WTC11 (cell line): Measurements from ENCODE around the gene SNX25. TPM values are rescaled to one million over a fixed set of nuclear protein-coding genes. Genes with fewer than 3 reads are reported as not detected.

Source experiments
- ATAC-seq: fragments of 200-7000 bp; cut with Tn5 transposase; 2 replicates; pipeline ENCODE4 v1.10.0; 2021; ENCODE audit warnings: mild to moderate bottlenecking, moderate library complexity
- CTCF ChIA-PET: fragments of 300-600 bp; sonication (Branson Sonifier 250); formaldehyde crosslinking; loops from one replicate; lab custom pipeline; 2021; ENCODE audit warnings: antibody characterized with exemption; lab: Charles Lee
- POLR2A ChIA-PET: fragments of 350-600 bp; sonication (Branson Sonifier 250); formaldehyde crosslinking; loops from one replicate; lab custom pipeline; 2021; ENCODE audit warnings: antibody characterized with exemption; lab: Charles Lee
- DNase-seq: peaks from one replicate; pipeline ENCODE4 v3.0.0; 2021; ENCODE audit warnings: low spot score
- H3K27ac Mint-ChIP-seq: 2 replicates; pipeline ENCODE4 v1.8.0; 2021; ENCODE audit warnings: mixed read lengths
- H3K27me3 Mint-ChIP-seq: 2 replicates; pipeline ENCODE4 v1.8.0; 2021; ENCODE audit warnings: low read depth, mild to moderate bottlenecking, moderate library complexity, mixed read lengths
- H3K36me3 Mint-ChIP-seq: 2 replicates; pipeline ENCODE4 v1.8.0; 2021; ENCODE audit warnings: mixed read lengths
- H3K4me1 Mint-ChIP-seq: 2 replicates; pipeline ENCODE4 v1.8.0; 2022; ENCODE audit warnings: mixed read lengths
- H3K4me3 Mint-ChIP-seq: 2 replicates; pipeline ENCODE4 v1.8.0; 2021; ENCODE audit warnings: mild to moderate bottlenecking, moderate library complexity, mixed read lengths
- H3K9me3 Mint-ChIP-seq: 2 replicates; pipeline ENCODE4 v1.8.0; 2021; ENCODE audit warnings: mixed read lengths
- ARID4B ChIP-seq: sonication (generic); formaldehyde crosslinking; IDR thresholded peaks from 2 replicates; pipeline ENCODE4 v1.8.0; 2023; ENCODE audit warnings: missing genetic modification reagents, mild to moderate bottlenecking, borderline replicate concordance
- ATF3 ChIP-seq: sonication (generic); formaldehyde crosslinking; conservative IDR thresholded peaks from 2 replicates; pipeline ENCODE4 v1.8.1; 2022; ENCODE audit warnings: mild to moderate bottlenecking, missing genetic modification reagents
- GABPB1 ChIP-seq: sonication (generic); formaldehyde crosslinking; IDR thresholded peaks from 2 replicates; pipeline ENCODE4 v1.8.1; 2023; ENCODE audit warnings: mild to moderate bottlenecking, missing genetic modification reagents
- GTF2I ChIP-seq: fragments of 250-450 bp; sonication (Bioruptor Pico); conservative IDR thresholded peaks from 2 replicates; pipeline ENCODE4 v1.4.0; 2021; ENCODE audit warnings: mild to moderate bottlenecking
- HMGXB4 ChIP-seq: sonication (generic); formaldehyde crosslinking; IDR thresholded peaks from 2 replicates; pipeline ENCODE4 v1.8.1; 2023; ENCODE audit warnings: mild to moderate bottlenecking, moderate library complexity, missing genetic modification reagents
- IRF1 ChIP-seq: sonication (generic); formaldehyde crosslinking; IDR thresholded peaks from 2 replicates; pipeline ENCODE4 v1.8.0; 2023; ENCODE audit warnings: missing genetic modification reagents
- MXD4 ChIP-seq: fragments of 250-450 bp; sonication (Bioruptor Pico); IDR thresholded peaks from 2 replicates; pipeline ENCODE4 v1.8.0; 2021; ENCODE audit warnings: mild to moderate bottlenecking, moderate library complexity, borderline replicate concordance
- NFATC4 ChIP-seq: fragments of 250-450 bp; sonication (Bioruptor Pico); IDR thresholded peaks from 2 replicates; pipeline ENCODE4 v1.9.0; 2021; ENCODE audit warnings: mild to moderate bottlenecking
- PRRX2 ChIP-seq: fragments of 250-450 bp; sonication (Bioruptor Pico); IDR thresholded peaks from 2 replicates; pipeline ENCODE4 v1.8.0; 2021; ENCODE audit warnings: mild to moderate bottlenecking
- RELA ChIP-seq: sonication (generic); formaldehyde crosslinking; IDR thresholded peaks from 2 replicates; pipeline ENCODE4 v1.8.1; 2022; ENCODE audit warnings: missing genetic modification reagents, mild to moderate bottlenecking, borderline replicate concordance
- TEAD1 ChIP-seq: sonication (generic); formaldehyde crosslinking; IDR thresholded peaks from 2 replicates; pipeline ENCODE4 v1.8.0; 2022; ENCODE audit warnings: mild to moderate bottlenecking, missing genetic modification reagents
- TEAD4 ChIP-seq: sonication (generic); formaldehyde crosslinking; IDR thresholded peaks from 2 replicates; pipeline ENCODE4 v1.8.0; 2022; ENCODE audit warnings: mild to moderate bottlenecking, missing genetic modification reagents
- USF1 ChIP-seq: sonication (generic); formaldehyde crosslinking; IDR thresholded peaks from 2 replicates; pipeline ENCODE4 v1.8.0; 2022; ENCODE audit warnings: mild to moderate bottlenecking, missing genetic modification reagents
- ZBTB43 ChIP-seq: sonication (generic); formaldehyde crosslinking; IDR thresholded peaks from 2 replicates; pipeline ENCODE4 v1.8.1; 2023; ENCODE audit warnings: mild to moderate bottlenecking, missing genetic modification reagents
- ZMAT4 ChIP-seq: fragments of 250-450 bp; sonication (Bioruptor Pico); IDR thresholded peaks from 2 replicates; pipeline ENCODE4 v1.9.0; 2021; ENCODE audit warnings: mild to moderate bottlenecking
- ZNF121 ChIP-seq: sonication (generic); formaldehyde crosslinking; IDR thresholded peaks from 2 replicates; pipeline ENCODE4 v1.8.0; 2023; ENCODE audit warnings: missing genetic modification reagents
- total RNA-seq: library from RNA; stranded (reverse); gene quantifications from 3 replicates; pipeline ENCODE4 v1.2.3, GENCODE V29; 2021

SNX25 gene
- total RNA-seq, 1 experiment from 2014 or later = 16.9 TPM

GRCh38 chr4:185218312-185218711 is 8.9 kb downstream of the SNX25 start (continued):
- no peak for TF ChIP-seq ARID4B
- no peak for TF ChIP-seq ZMAT4 (CRISPR knock-in tag)
- TF ChIP-seq USF1 (CRISPR knock-in tag) = no peak

GRCh38 chr4:185219551-185220344 is 10.3 kb downstream of the SNX25 start:
- Mint-ChIP-seq H3K4me3 (no peak overlapping the region), H3K36me3 (0 out of 2 replicates have a peak, but pooled peaks cover 3% of the 10 kb centered on the region), H3K27me3 (no peaks in the 10 kb centered on the region)
- no peak for TF ChIP-seq MXD4
- TF ChIP-seq GABPB1 (CRISPR knock-in tag) = no peak
- no peak for TF ChIP-seq TEAD1
- no peak for TF ChIP-seq NFATC4 (CRISPR knock-in tag)
- TF ChIP-seq PRRX2 (CRISPR knock-in tag) = no peak
- TF ChIP-seq TEAD4 = no peak
- TF ChIP-seq ZNF121 (CRISPR knock-in tag) = no peak
- TF ChIP-seq, all 79 proteins: peak for 0
- Mint-ChIP-seq H3K4me1 (peaks cover 34% of the 10 kb centered on the region), H3K9me3 (no peaks in the 10 kb centered on the region), H3K27ac (peak overlapping the region; percentile 67; the same call in 1 of the 2 replicates)
- CTCF ChIA-PET = no interaction called here
- DNase-seq = no peak
- no peak for ATAC-seq
- POLR2A ChIA-PET = no interaction called here

- Mint-ChIP-seq H3K27ac (peak overlapping the region; percentile 9; the same call in 1 of the 2 replicates), H3K27me3 (no peaks in the 10 kb centered on the region)
- DNase-seq = no peak
- TF ChIP-seq USF1 (CRISPR knock-in tag) (no peak), TEAD1 (no peak), GTF2I (CRISPR knock-in tag) (no peak), ATF3 (CRISPR knock-in tag) (no peak), HMGXB4 (CRISPR knock-in tag) (no peak), ZBTB43 (CRISPR knock-in tag) (no peak), IRF1 (no peak), RELA (no peak), NFATC4 (CRISPR knock-in tag) (no peak)
- TF ChIP-seq, all 79 proteins: peak for 0
- Mint-ChIP-seq H3K4me3 (no peak overlapping the region), H3K9me3 (no peaks in the 10 kb centered on the region), H3K4me1 (peaks cover 28% of the 10 kb centered on the region), H3K36me3 (0 out of 2 replicates have a peak, but pooled peaks cover 3% of the 10 kb centered on the region)
- CTCF ChIA-PET = no interaction called here
- ATAC-seq = no peak
- POLR2A ChIA-PET = no interaction called here
These were observed 12.1 kb downstream of the SNX25 start for GRCh38 chr4:185221491-185221890.
